ENCODE data around the gene MKNK2.
A peak's percentile ranks its signal among the peaks of the same experiment; 100 is the strongest.

Gene MKNK2

DNA sequence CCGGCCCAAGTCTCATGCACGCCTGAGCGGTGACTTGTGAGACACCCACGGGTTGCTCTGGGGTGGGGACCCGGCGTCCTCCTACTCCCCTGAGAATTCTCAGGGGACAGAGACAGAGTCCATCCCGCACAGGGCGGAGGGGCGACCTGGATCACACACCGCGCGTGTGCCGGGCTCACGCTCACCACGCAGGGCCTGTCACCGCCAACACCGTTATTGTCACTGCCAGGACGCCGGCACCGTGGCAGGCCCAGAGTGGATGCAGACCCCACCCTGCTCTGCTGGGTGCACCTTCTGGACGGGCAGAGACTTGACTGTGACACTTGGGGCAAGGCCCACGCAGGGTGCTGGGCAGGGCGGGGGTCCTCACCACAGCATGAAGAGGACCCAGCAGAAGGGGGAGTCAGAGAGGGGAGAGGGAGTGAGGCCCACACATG lies 28.8 kb upstream of the MKNK2 start:
- DNase-seq = no peak

DNA sequence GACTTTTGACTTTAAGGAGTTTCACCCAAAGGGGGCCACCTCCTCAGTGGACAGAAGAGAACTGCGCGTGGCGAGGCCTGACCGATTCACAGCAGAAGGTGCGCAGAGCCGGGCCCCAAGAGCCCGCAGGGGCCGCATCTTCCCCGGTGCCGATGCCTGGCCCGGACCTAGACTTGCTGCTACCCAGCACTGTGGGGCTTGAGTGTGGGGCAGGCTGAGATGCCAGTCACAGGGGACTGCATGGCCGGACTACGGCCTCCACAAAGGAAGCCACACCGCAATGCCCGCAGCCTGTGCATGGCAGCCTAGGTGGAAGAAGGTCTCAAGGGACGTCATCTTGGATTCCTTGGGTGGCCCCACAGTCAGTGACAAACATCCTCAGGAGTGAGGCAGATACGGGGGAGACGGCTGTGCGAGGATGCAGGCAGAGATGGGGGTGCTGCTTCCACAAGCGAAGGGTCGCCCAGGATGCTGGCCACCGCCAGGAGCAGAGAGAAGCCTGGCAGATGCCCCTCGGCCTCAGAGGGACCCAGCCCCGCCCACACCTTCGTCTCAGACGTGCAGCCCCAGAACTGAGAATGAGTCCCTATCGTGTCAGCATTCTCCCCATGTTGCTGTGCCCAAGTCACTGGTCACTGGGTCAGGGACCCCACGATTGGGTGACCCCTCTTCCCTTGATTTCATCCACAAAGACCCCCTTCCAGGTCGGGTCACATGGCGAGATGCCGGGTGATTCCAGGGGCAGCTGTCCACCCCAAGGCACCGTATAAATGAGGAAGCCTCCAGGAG lies 28.2 kb upstream of the MKNK2 start:
- DNase-seq = no peak

DNA sequence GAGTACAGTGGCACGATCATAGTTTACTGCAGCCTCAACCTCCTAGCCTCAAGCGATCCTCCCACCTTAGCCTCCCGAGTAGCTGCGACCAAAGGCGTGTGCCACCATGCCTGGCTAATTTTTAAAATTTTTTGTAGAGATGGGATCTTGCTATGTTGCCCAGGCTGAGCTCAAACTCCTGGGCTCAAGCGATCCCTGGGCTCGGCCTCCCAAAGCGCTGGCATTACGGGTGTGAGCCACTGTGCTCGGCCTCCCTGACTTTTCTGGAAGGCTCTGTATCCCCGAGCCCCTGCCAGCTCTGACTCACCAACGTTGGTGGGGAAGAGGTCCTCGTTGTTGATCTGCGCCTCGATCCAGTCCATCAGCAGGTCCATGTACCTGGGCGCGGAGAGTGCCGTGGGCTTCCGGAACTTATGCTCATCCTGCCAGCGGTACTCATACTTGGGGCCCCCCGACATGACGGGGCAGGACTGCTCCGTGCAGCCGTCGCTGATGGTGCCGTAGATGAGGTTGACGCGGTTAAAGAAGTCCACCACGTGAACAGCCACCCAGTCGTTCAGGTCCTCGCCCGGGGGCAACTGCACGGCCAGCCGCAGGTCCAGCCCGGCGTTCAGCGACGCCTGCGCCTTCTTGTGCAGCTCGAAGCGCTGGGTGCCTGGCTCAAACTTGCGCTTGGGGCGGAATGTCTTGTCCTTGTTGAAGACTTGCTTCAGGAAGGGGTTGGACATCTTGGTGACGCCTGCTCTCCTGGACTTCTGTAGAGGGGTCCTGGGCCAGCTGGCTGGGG lies 27.0 kb upstream of the MKNK2 start:
- DNase-seq = no peak

- no peak for DNase-seq
These were observed 26.4 kb upstream of the MKNK2 start for GRCh38 chr19:2077398-2077797.

DNA sequence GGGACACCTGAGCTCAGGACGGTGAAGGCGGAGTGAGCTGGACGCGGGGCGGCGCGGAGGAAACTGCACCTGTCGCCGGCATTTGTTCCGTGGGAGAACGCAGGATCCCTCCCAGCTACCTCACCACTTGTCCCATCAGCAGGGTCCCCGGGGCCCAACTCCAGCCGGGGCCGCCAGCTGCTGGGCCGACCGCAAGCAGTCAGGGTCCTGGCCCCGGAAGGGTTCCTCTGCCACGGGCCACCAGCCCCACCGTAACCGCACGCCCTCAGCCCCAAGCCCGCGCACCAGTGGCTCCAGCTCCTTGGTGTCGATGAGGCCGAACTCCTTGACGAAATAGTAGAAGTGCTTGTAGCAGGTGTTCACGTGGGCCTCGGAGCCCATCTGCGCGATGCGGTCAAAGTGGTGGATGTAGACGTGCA lies 25.5 kb upstream of the MKNK2 start:
- no peak for DNase-seq

DNA sequence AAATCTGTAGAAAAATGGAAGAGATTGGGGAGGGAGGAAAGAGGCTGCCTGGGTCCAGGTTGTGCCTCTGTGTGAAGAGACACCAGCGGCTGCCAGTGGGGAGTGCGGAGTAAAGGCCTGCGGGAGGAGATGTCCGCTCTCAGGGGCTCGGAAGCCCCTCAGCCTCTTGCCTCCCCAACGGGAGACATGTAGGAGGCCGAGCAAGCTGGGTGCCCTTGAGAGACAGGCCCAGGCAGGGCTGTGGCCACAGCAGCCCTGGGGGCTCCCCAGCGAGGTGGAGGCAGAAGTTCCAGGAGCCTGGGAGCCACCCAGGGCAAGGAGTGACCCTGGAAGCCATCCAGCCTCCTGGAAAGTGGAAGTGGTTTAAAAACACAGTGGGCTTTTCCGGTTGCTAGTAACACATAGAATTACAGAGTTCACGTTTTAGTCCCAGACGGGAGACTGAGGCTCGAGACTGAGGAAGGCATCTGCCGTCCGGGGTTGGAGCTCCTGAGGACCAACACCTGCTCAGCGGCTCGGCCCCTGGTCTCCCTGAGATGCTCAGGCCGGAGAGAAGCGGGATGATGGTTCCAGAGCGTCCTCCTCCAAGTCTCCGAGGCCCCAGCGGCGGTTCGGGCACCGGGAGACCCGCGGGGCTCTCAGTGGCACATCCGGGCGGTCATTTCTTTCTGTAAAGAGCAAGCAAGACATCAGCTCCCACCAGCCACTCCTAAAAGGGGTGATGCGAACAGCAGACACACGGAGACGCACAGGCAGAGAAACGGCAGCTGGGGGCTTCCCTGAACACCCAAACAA lies 21.9 kb upstream of the MKNK2 start:
- no peak for DNase-seq

GRCh38 chr19:2070986-2071673 lies 20.1 kb upstream of the MKNK2 start:
- DNase-seq = no peak

- DNase-seq = no peak
These were observed 19.4 kb upstream of the MKNK2 start for GRCh38 chr19:2070436-2070827.

GRCh38 chr19:2064788-2065524 lies 13.9 kb upstream of the MKNK2 start:
- DNase-seq = no peak

GRCh38 chr19:2064395-2064787 lies 13.3 kb upstream of the MKNK2 start:
- DNase-seq = no peak

GRCh38 chr19:2063824-2064223 lies 12.8 kb upstream of the MKNK2 start:
- no peak for DNase-seq

DNA sequence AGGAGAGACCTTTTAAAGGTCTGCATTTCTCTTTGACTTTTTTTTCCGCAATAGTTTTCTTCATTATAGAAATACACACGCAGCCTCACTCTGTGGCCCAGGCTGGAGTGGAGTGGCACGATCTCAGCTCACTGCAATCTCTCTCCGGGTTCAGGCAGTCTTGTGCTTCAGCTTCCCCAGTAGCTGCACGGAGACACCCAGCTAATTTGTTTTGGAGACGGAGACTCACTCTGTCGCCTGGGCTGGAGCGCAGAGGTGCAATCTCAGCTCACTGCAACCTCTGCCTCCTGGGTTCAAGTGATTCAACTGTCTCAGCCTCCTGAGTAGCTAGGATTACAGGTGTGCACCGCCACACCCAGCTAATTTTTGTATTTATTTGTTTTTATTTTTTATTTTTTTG lies 11.7 kb upstream of the MKNK2 start:
- no peak for DNase-seq

GRCh38 chr19:2062389-2062729 lies 11.3 kb upstream of the MKNK2 start:
- DNase-seq = no peak

- peak; percentile 100 for DNase-seq
These were observed 10.7 kb upstream of the MKNK2 start for GRCh38 chr19:2061495-2062388.

GRCh38 chr19:2060884-2061494 lies 9.9 kb upstream of the MKNK2 start:
- peak; percentile 85 for DNase-seq

DNA sequence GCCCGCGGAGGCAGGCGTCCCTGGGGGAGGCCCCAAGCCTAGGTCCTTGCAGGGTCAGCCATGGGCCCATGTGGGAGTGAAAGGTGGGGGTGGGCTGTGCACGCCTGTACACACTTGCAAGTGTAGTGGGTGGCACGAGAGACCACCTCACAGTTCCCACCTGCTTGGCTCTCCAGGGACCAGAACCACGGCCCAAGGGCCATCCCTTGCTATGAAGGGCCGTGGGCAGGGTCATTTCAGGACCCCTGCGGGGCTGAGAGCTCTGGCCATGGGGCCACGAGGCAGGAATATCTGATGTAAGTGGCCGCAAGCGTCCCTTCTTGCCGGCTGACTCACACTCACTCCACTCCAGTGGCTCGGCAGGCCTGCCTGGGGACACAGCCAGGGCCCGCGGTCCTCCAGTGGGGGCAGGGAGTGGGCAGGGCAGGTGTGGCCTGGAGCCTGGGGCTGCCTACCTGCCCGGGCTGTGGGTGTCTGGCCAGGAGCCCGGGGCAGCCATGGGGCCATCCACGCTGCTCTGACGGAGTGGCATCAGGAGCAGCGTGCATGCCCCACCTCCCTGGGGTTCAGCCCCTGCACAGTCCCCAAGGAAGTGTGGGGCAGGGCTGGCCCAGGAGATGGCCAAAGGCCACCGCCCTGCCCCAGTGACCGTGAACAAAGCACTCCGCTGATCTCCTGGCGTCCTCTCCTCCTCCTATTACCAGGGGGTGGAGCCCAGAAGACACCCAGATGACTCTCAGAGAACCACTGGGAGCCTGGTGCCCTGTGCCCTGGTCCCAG lies 8.6 kb upstream of the MKNK2 start:
- DNase-seq = no peak

GRCh38 chr19:2058570-2059421 lies 7.8 kb upstream of the MKNK2 start:
- no peak for DNase-seq

- DNase-seq = no peak
These were observed 6.7 kb upstream of the MKNK2 start for GRCh38 chr19:2057484-2058469.
